D721Med (cell line): ENCODE data around the gene SRPK2.
A peak's percentile ranks its signal among the peaks of the same experiment; 100 is the strongest.

ENCODE experiments used
- DNase-seq: peaks from one replicate; pipeline ENCODE4 v3.0.0; 2011; ENCODE audit warnings: low spot score; ENCODE audit not compliant: insufficient read length
- FAIRE-seq: peaks from 2 replicates; lab custom pipeline; 2011; peaks lifted over from hg19 to GRCh38; lab: Jason Lieb, UNC
- TF ChIP-seq, protein P1 (sequence below): IDR thresholded peaks from 2 replicates; pipeline ENCODE4 v1.5.1; 2012; ENCODE audit warnings: mild to moderate bottlenecking, control low read depth; ENCODE audit not compliant: insufficient read depth; ENCODE audit errors: missing control alignments

The SRPK2 gene

GRCh38 chr7:105157278-105157677 lies 231.4 kb downstream of the SRPK2 start:
- FAIRE-seq (no peak), DNase-seq (no peak)
- TF ChIP-seq, protein P1, sequence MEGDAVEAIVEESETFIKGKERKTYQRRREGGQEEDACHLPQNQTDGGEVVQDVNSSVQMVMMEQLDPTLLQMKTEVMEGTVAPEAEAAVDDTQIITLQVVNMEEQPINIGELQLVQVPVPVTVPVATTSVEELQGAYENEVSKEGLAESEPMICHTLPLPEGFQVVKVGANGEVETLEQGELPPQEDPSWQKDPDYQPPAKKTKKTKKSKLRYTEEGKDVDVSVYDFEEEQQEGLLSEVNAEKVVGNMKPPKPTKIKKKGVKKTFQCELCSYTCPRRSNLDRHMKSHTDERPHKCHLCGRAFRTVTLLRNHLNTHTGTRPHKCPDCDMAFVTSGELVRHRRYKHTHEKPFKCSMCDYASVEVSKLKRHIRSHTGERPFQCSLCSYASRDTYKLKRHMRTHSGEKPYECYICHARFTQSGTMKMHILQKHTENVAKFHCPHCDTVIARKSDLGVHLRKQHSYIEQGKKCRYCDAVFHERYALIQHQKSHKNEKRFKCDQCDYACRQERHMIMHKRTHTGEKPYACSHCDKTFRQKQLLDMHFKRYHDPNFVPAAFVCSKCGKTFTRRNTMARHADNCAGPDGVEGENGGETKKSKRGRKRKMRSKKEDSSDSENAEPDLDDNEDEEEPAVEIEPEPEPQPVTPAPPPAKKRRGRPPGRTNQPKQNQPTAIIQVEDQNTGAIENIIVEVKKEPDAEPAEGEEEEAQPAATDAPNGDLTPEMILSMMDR: no peak

DNA sequence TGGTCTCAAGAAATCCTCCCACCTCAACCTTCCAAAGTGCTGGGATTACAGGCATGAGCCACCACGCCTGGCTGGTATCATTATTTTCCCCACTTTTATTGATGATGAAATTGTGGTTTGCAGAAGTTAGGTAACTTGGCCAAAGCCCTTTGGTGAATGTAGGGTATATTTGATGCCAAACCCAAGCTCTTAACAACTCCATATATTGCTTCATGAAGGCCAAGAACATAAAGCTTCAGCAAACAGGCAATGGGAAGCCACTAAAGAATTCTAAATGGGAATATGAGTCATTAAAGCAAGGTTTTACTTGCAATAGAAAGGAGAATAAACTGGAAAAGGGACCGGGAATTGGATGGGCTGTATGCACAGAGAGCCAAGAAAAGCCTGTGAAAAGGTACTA lies 232.0 kb downstream of the SRPK2 start:
- DNase-seq (no peak), FAIRE-seq (no peak)
- TF ChIP-seq, protein P1: no peak

DNA sequence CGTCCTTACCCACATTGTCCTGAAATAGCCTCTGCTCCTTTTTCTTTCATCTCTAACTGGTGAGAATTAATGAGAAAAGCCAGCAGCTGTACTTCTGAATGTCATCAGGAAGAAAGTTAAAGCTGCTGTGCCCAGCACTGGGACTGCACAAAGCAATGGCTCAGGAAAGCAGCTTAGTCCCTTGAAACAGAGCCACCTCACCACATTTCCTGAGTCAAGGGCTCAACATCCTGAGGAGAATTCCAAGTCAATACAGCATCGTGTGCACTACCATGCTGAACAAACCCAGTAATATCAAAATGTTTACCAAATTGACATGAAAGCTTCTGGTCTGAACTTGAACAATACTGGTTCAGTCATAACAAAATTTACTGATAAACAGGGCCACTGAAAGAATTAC lies 234.6 kb downstream of the SRPK2 start:
- DNase-seq (no peak), FAIRE-seq (no peak)
- TF ChIP-seq, protein P1: no peak

GRCh38 chr7:105153531-105153930 lies 235.2 kb downstream of the SRPK2 start:
- DNase-seq: no peak
- TF ChIP-seq, protein P1: no peak
- no peak for FAIRE-seq

DNA sequence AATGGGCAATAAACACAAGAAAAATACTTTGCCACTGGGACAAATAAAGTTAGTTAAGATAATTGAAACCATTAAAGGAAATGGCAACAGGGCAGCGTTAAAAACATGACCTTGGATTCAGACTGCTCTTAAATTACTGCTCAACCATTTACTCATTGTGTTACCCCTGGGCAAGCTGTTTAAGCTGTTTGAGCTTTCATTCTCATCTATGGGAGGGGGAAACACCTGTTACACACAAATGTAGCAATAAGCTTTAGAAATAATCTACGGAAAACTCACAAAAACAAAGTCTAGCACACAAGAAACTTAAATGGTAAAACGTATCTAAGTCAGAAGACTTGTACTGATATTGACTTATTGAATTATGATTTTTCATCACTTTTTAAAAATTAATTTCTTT lies 237.6 kb downstream of the SRPK2 start:
- no peak for DNase-seq
- TF ChIP-seq, protein P1: no peak
- FAIRE-seq: no peak

DNA sequence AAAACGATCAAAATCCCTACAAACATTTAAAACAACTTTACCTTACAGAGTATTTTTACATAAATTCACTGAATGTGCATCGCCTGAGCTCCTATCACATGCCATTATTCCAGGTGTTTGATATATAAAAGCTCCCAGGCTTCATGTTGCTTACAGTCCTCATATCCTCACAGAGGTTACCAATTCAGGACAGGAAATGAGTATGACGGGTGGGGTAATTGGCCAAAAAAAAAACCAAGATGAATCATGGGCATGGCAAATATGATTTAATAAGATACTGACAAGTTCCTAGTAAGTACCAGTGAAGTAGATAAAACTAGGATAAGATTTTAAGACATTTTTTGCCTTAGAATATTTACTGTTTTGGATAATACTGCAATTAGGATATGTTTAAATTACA lies 238.9 kb downstream of the SRPK2 start:
- DNase-seq: no peak
- FAIRE-seq: no peak
- TF ChIP-seq, protein P1: no peak

- peak; percentile 24 for DNase-seq
- TF ChIP-seq, protein P1: peak; percentile 50
- no peak for FAIRE-seq
Observed at GRCh38 chr7:105141068-105141467, 247.7 kb downstream of the SRPK2 start.
